Muscle of arm (tissue), 12 donors: ENCODE data around the gene ADSS1. TPM values are rescaled to one million over a fixed set of nuclear protein-coding genes. Genes with fewer than 3 reads are reported as not detected.

Source experiments
- DNase-seq: peaks from one replicate; pipeline ENCODE4 v3.0.0-alpha.2; 2013
- polyA plus RNA-seq, 12 donors: library from polyadenylated mRNA; unstranded; fragments of 120-200 nt; gene quantifications; one replicate each; pipeline ENCODE4 v1.2.1, GENCODE V29; 2013; ENCODE audit not compliant: insufficient read length in 12 of 12

The ADSS1 gene
- polyA plus RNA-seq, 12 donors: 23.0 to 88.2 (median 55.5) TPM; not detected in 1

DNA sequence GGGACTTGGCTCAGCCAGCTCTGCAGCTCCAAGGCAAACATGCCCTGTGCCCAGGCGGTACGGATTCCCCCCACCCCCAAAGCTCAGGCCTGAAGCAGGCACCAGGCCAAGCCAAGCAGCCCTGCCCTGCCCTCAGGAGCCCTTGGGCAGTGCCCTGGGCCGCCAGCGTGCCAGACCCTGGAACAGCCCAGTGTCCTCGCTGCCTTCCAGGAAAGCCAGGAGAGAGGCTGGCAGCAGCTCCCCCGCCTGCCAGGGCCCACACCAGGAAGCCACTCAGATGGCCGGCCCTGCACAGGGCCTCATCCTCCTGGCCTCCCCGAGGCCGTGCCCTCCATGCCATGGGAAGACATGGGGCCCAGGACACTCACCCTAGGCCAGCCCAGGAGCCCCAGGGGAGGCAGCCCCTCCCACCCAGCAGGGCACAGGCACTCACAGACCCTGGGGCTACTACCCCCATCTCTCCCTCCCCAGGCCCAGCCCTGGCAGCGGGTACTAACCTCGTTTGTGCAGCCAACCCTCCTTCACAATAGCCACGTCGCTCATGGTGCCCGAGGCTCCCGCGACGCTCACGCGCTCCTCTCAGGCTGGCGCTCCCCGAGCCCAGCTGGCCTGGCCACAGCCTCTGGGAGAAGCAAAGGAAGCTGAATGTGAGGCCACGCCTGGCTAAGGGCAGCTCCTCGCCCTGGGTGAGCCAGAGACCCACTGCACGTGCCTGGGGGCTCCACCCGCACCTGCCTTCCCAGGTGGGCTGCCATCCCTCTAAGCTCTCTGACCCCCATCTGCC is 68.3 kb downstream of the ADSS1 start:
- no peak for DNase-seq

DNA sequence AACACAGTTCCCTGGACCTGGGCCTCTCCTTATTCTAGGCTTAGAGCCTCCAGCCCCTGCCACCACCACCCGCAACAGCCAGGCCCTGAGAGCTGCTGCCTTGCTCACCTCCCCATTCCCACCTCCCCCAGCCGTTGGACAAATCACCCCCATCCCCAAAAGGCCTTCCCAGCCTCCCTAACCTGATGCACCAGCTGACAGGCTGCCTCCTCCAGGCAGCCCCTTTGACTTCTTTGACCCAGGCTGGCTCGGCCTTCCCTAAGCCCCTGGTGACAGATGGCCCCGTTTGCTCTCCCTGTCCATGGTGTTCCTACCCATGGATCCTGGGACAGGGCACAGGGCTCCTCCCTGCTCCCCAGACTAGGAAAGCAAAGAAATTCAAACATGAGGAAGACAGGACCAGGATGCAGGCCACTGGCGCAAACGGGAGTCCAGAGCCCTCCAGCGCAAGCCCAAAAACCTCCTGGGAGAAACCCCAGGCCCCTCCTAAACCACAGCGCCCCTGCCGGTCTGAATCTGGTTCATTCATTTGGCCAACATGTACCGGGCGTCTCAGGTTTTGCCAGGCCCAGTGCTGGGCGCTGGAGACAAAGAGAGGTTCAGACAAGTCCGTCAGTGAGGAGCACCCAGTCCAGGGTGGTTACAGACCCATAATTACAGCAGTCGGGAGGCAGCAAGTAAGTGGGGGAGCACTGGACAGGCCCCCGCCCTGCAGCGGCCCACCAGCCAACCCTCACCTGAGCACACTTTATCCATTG is 69.1 kb downstream of the ADSS1 start:
- DNase-seq: no peak

DNA sequence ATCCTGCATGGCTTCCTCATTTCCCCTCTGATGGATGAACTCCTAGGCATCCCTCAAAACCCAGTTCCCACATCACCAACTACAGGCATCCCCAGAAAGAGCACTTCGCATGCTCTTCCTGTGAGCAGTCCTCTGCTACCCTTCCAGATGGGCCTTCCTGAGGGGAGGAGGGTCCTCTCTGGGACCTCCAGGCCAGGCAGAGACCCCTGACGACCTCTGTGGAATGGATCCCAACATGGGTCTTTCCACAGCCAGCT is 69.6 kb downstream of the ADSS1 start:
- DNase-seq: no peak

DNA sequence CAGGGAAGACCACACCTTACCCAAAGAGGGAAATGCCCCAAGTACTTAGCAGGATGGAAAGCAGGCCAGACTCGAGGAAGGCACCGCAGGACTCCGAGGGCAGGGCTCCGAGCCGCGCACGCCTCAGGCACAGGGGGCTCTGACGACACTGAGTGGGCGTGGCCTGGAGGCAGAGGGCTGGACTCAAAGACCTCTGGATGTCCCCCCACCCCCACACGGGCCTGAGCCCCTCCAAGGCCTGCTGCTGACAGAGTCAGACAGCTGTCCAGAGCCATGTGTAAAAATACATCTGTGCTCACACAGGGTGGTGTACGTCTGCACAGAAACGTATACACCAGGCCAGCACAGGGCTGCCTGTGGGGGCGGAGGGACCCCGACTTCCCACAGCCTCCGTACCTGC is 70.1 kb downstream of the ADSS1 start:
- DNase-seq: no peak

DNA sequence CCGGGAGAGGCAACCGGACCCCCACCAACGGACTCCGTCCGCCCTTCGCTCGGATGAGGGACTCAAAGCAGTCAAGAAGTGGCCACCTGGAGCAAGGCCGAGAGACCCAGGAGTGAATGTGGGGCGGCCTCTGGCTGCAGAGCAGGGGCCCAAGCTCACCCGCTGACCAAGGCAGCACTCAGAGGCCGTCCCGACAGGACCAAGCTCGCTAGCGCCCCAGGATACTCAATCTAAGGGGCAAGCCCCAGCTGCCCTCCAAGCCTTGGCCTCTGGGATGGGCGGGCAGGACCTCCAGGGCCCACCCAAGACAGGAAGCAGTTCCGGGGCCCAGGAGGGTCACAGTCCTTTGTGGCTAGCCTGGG is 70.6 kb downstream of the ADSS1 start:
- no peak for DNase-seq

DNA sequence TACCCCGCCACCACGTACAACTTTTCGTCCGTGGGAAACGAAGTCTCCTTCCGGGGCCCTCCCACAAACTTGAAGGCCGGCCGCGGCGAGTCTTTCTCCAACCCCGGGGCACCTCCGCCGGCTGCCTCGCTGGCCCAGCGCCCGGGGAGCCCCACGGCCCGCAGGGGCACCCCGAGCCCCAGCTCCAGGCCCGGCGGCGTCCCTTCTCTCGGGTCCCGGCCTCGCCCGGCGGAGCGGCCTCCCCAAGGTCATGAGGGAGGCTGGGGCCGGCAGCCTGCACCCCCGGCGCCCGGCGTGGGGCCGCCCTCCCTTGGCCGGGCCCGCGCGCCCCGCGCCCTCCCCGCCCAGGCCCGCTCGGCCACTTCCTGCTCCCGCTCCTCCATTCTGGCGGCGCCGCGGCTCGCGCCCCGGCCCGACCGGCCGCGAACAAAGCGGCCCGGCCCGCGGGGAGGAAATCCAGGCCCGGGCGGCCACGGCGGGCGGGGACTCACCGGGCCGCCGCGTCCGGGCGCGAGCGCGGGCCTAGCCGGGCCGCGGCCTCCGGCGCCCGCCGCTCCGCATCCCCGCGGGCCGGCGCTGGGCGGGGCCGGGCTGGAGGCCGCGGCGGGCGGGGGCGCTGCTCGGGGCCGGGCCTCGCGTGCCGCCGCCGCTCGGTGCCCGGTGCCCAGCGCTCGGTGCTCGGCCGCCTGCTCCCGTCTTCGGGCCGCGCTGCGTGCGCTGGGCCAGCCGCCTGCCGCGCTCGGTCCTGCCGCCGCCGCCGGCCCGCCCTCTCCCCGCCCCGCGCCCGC is 71.2 kb downstream of the ADSS1 start, which contains the start of gene AKT1:
Gene AKT1, minus strand, starts transcription at position 756 of the 788 bp plus-strand sequence. CDS start 3,105 bp downstream, outside the sequence.
- DNase-seq: no peak

DNA sequence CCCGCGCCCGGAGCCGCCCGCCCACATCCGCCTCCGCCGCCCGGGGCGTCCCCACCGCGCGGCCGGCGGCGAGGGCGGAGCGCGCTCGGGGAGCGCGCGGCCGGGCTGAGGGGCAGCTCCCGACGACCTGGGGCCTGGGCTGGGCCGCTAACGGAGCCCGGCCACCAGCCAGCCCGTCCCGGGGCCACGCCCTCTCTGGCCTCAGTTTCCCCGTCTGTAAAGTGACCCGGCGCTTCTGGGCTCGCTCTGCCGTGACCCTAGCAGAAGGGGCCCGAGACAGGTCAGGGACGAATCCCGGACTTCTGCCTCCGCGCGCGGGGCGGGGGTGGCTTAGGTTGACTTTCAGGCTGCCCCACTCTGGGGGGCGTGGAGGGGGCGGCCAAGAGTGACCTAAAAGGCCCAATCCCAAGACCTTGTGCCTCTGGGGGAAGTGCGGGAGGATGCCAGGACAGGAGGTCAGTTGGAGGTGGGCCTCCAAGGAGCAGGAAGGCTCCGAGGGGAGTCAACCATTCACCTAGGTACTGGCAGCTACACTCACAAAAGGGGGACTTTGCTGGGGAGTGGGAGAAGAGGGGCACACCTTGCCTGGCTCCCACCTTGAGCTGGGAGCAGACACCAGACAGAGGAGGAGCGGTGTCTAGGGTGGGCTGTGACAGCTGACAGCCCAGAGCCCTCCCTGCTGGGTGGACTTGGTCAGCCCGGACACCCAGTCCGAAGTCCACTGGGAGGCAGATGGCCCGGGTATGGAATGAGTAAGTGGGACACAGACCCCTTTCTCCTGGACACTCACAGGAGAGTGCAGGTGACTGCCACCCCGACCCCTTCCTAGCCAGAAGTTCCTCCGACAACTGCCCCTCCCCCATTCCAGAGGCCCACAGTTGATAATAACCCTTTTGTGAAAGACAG is 72.0 kb downstream of the ADSS1 start:
- no peak for DNase-seq

DNA sequence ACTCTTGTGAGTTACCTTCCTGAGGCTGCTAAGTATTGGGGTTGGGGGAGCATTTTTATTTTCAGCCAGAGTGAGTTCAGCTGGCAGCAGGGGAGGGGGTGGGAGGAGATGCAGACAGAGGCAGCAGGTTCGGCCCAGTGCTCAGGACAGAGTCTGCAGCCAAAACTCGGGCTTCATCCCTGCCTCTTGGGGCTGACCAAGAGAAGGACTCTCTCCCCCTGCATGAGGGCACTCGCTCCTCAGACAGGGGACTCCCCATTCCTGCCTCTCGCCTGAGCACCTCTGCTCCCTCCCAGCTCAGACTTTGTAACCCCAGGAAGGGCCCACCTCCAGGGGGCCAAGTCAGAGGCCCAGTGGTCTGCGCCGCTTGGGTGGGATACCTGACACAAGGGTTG is 72.7 kb downstream of the ADSS1 start:
- no peak for DNase-seq

Other genes with a start within 250 kb of the ADSS1 start
- gene C14orf180, start 144.5 kb upstream of the ADSS1 start, polyA plus RNA-seq: 10 to 100 TPM in 1 of 12 donors, 1 to 10 TPM in 9, not detected in 2; 3.5 to 11.3 (median 7.0) TPM
- 1 to 10 TPM in 2 of 12 donors, under 1 TPM in 8, not detected in 2; 0.53 to 1.8 (median 0.70) TPM for gene TMEM179, start 119.5 kb upstream of the ADSS1 start, polyA plus RNA-seq
- 10 to 100 TPM in 11 of 12 donors, not detected in 1; 28.8 to 60.9 (median 40.2) TPM for gene INF2, start 34.6 kb upstream of the ADSS1 start, polyA plus RNA-seq
- gene SIVA1, start 28.9 kb downstream of the ADSS1 start, polyA plus RNA-seq: 10 to 100 TPM in 11 of 12 donors, not detected in 1; 39.2 to 76.0 (median 55.4) TPM
- 100 to 1,000 TPM in 11 of 12 donors, not detected in 1; 133 to 212 (median 155) TPM for gene AKT1, start 71.5 kb downstream of the ADSS1 start, polyA plus RNA-seq
- 10 to 100 TPM in 1 of 12 donors, 1 to 10 TPM in 10, not detected in 1; 3.4 to 11.3 (median 5.5) TPM for gene ZBTB42, start 76.9 kb downstream of the ADSS1 start, polyA plus RNA-seq
- 10 to 100 TPM in 1 of 12 donors, 1 to 10 TPM in 10, not detected in 1; 1.4 to 15.4 (median 2.3) TPM for gene CEP170B, start 141.0 kb downstream of the ADSS1 start, polyA plus RNA-seq
- 10 to 100 TPM in 1 of 12 donors, 1 to 10 TPM in 10, not detected in 1; 2.6 to 20.5 (median 3.7) TPM for gene PLD4, start 200.7 kb downstream of the ADSS1 start, polyA plus RNA-seq